ENCODE measurements around the gene SLC66A1.

SLC66A1 gene

GRCh38 chr1:19305880-19306279 is 6.2 kb upstream of the SLC66A1 start:
- DNase-seq (ENCODE audit: low read depth in 2 of 2), result no peak

GRCh38 chr1:19306941-19307340 is 5.2 kb upstream of the SLC66A1 start:
- no peak for DNase-seq (ENCODE audit: low read depth in 2 of 2)

DNA sequence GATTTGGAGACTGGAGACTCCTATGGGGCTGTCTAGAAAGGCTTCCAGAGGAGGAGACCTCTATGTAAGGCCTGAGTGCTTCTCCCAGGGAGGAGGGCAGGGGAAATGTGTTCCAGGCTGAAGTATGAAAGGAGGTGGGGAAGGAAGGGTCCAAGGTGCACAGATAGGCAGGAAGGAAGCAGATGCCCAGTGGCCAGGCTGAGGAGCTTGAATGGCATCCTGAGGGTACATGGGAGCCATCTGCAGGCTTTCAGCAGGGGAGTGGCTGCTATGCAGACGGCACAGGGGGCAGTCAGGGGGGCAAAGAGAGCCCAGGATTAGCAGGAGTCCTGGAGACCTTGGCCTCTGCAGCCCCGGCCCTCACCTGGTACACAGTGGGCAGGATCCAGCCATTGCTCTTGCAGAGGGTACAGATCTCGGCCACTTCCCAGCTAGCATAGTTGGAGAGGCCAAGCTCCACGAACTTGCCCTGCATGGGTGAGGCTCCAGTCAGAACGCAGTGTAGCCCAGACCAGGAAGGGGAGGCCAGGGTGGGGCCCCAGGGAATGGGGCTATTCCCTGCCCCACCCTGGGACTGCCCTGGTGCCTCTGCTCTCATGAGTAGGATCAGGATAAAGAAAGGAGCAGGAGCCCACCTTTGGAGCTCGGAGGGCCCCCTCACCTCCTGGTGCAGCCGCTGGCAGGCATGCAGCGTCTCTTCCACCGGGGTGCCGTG is 4.2 kb upstream of the SLC66A1 start:
- DNase-seq (ENCODE audit: low read depth in 2 of 2), result no peak

- no peak for DNase-seq (ENCODE audit: low read depth in 2 of 2)
Measured at GRCh38 chr1:19308509-19308907, 3.6 kb upstream of the SLC66A1 start.

- no peak for DNase-seq (ENCODE audit: low read depth in 2 of 2)
Measured at GRCh38 chr1:19309123-19309813, 2.9 kb upstream of the SLC66A1 start.

GRCh38 chr1:19310061-19310460 is 2.1 kb upstream of the SLC66A1 start:
- DNase-seq (ENCODE audit: low read depth in 2 of 2), result no peak

GRCh38 chr1:19310720-19311502 is 1.2 kb upstream of the SLC66A1 start:
- DNase-seq (ENCODE audit: low read depth in 2 of 2), result no peak

DNA sequence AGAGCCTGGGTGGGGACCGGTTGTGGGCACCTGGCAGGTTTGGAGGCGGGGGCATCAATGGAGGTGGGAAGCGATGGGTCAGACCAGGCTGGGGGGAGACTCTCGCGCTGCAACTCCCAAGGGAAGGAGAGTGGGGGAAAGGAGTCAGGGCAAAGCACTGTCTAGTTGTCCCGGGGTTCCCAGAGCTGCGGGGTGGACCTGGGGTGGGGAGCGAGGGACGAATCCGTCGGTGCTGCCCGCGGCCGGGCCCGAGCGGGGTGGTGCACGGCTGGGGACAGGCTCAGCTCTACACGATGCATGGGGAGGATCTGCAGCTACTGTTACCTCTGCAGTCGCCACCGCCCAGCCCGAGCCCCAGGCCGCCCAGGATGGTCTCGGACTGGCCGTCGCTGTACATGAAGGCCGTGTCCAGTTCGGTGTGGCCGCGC is 609 bp upstream of the SLC66A1 start:
- DNase-seq (ENCODE audit: low read depth in 2 of 2), result no peak

- no peak for DNase-seq (ENCODE audit: low read depth in 2 of 2)
Measured at GRCh38 chr1:19312782-19313635, 883 bp downstream of the SLC66A1 start.

DNA sequence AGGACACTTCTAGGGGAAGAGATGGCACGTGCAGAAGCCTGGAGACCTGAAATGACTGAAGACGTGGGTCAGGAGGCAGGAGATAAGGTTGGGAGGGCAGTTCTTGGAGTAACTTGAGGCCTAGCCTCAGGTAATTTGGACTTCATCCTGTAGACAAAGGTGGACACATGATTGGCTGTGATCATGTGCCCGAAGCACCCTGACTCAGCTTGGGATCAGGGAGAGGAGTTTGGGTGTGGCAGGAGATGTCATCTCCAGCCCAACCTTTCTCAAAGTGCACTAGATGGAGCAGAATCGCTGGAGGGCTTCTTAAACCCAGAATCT is 1.5 kb downstream of the SLC66A1 start:
- no peak for DNase-seq (ENCODE audit: low read depth in 2 of 2)

DNA sequence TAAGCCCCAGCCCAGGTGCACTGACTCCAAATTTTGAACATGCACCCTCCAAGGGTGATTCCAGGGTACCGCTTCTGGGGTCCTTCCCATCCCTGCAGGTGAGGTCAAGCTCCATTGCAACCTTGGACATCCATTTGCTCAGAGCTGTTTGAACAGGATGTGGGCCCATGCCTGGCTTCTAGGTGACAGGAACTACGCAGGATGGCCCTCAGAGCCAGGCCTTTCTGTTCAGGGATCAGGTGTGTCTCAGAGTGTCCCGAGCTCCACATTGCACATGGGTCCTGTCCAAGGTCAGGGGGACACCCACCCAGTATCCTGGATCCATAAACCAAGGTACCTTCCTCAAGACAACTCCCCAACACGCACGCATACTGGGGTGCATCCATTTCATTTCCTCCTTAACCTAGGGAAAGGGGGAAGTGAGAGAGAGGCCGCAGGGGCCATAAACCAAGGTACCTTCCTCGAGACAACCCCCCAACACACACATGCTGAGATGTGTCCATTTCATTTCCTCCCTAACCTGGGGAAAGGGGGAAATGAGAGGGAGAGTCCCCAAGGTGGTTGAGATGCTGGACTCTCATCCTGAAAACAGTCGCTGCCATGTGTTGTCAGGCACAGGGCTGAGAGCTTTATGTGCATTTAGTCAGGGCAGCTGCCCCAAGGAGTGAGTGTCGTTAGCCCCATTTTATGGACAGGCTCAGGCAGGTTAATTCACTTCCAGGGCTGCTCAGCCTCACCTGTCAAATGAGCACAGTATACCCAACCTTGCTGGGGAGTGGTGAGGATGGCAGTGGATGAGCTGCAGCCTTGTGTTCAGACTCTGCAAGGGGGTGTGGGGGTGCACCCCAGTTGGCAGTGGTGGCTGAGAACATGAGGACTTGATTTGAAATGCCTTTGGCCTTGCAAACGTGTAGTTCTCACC is 2.1 kb downstream of the SLC66A1 start:
- no peak for DNase-seq (ENCODE audit: low read depth in 2 of 2)

GRCh38 chr1:19315378-19316198 is 3.5 kb downstream of the SLC66A1 start:
- DNase-seq (ENCODE audit: low read depth in 2 of 2), result no peak

- no peak for DNase-seq (ENCODE audit: low read depth in 2 of 2)
Measured at GRCh38 chr1:19317126-19317910, 5.2 kb downstream of the SLC66A1 start.

DNA sequence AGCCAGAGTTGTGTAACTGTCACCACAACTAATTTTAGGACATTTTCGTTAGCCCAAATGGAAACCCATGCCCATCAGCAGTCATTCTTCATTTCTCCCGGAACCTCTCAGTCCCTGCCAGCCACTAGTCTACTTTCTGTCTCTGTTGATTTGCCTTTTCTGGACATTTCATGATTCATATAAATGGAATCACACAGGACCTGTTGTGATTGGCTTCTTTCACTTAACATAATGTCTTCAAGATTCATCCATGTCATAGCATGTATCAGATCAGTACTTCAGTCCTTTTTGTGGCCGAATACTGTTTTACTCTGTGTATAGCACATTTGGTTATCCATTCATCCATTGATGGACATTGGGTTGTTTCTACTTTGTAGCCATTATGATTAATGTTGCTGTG is 7.1 kb downstream of the SLC66A1 start:
- no peak for DNase-seq (ENCODE audit: low read depth in 2 of 2)

DNA sequence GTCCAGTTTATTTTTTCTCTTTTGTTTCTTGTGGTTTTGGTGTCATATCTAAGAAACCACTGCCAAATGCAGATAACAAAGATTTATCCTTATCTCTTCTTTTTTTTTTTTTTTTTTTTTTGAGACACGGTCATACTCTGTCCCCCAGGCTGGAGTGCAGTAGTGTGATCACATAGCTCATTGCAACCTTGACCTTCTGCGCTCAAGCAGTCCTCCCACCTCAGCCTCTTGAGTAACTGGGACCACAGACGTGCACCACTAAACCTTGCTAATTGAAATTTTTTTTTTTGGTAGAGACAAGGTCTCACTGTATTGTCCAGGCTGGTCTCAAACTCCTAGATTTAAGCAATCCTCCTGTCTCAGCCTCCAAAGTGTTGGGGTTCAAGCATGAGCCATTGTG is 8.9 kb downstream of the SLC66A1 start:
- no peak for DNase-seq (ENCODE audit: low read depth in 2 of 2)

- DNase-seq (ENCODE audit: low read depth in 2 of 2), result no peak
Measured at GRCh38 chr1:19322481-19322880, 10.4 kb downstream of the SLC66A1 start.

DNA sequence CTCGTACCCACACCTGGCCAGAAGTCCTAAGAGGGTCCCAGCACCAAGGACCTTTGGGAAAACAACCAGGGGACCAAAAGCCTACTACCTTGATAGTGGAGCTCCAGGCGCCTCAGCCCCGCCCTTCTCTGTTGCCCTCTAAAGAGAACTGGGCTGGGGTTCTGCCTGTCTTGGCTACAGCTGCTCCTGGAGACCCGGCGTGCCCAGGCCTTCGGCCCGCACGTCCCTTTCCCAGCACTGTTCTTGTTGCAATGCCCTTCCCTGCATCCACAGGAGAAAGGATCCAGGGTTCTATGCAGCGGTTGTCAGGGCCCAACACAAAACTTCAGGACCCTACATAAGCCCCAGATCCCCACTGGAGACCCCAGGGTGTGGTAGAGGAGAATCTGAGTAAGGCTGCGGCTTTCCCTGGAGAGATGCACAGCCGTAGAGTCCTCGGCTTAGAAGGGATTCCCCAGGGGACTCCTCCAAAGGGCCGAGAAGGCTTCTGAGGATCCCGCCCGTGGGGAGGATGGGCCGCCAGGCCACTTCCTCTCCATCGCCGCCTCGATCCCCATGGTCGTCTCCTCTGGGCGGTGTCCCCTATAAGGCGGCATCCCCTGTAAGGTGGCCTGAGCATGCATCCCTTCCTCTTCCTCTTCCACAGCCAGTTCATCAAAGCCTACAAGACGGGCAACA is 12.0 kb downstream of the SLC66A1 start:
- DNase-seq (ENCODE audit: low read depth in 2 of 2), result no peak

- DNase-seq (ENCODE audit: low read depth in 2 of 2), result no peak
Measured at GRCh38 chr1:19324665-19324990, 12.5 kb downstream of the SLC66A1 start.
